ENCODE measurements around the gene CCDC192.

DNA sequence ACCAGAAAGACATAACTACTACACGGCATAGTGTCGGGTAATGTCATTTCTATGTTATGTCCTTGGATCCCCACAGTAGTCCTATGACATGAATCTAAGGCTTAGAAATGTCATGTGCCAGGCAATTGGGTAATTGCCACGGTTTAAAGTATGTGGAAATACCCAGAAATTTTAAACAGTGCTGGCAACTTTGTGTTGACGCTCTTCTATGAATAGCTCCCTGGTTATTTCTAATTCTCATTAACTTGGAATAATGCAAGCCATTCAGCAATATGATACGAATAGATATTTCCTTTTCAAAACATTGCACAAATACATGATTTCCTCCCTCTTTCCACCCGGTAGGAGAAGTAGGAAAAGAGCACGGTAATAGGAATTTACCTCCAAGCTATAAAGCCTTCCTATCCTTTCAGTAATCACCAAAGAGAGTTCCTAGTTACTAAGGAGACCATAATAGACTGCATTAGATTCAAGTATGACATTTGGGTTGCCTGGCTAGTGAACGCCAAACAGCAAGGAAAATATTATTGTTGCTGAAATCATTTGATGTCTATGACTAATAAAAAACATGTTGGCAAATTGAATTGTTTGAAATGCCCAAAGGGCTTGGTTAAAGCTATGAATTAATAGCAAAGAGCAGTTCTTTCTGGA is 168.4 kb downstream of the CCDC192 start:
- TF ChIP-seq OSR1 (CRISPR knock-in tag; IDR thresholded peaks at IDR 0.05) = no peak
- TF ChIP-seq BACH2 (CRISPR knock-in tag; IDR thresholded peaks at IDR 0.05; ENCODE audit: borderline replicate concordance) = no peak
- no peak for TF ChIP-seq TCF4 (CRISPR knock-in tag; IDR thresholded peaks at IDR 0.05; ENCODE audit: borderline replicate concordance)
- TF ChIP-seq, protein P1, sequence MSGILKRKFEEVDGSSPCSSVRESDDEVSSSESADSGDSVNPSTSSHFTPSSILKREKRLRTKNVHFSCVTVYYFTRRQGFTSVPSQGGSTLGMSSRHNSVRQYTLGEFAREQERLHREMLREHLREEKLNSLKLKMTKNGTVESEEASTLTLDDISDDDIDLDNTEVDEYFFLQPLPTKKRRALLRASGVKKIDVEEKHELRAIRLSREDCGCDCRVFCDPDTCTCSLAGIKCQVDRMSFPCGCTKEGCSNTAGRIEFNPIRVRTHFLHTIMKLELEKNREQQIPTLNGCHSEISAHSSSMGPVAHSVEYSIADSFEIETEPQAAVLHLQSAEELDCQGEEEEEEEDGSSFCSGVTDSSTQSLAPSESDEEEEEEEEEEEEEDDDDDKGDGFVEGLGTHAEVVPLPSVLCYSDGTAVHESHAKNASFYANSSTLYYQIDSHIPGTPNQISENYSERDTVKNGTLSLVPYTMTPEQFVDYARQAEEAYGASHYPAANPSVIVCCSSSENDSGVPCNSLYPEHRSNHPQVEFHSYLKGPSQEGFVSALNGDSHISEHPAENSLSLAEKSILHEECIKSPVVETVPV (CRISPR knock-in tag; IDR thresholded peaks at IDR 0.05) = no peak
- no peak for TF ChIP-seq ARNTL (CRISPR knock-in tag; IDR thresholded peaks at IDR 0.05; ENCODE audit: borderline replicate concordance, low read depth)
- TF ChIP-seq ZNF8 (CRISPR knock-in tag; IDR thresholded peaks at IDR 0.05) = no peak
- TF ChIP-seq CSDC2 (CRISPR knock-in tag; IDR thresholded peaks at IDR 0.05) = no peak
- TF ChIP-seq, protein P2, sequence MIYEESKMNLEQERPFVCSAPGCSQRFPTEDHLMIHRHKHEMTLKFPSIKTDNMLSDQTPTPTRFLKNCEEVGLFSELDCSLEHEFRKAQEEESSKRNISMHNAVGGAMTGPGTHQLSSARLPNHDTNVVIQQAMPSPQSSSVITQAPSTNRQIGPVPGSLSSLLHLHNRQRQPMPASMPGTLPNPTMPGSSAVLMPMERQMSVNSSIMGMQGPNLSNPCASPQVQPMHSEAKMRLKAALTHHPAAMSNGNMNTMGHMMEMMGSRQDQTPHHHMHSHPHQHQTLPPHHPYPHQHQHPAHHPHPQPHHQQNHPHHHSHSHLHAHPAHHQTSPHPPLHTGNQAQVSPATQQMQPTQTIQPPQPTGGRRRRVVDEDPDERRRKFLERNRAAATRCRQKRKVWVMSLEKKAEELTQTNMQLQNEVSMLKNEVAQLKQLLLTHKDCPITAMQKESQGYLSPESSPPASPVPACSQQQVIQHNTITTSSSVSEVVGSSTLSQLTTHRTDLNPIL (CRISPR knock-in tag; IDR thresholded peaks at IDR 0.05; ENCODE audit: low read depth) = no peak
- TF ChIP-seq ZNF565 (CRISPR knock-in tag; conservative IDR thresholded peaks at IDR 0.05; ENCODE audit: low read depth) = no peak
- TF ChIP-seq, protein P3, sequence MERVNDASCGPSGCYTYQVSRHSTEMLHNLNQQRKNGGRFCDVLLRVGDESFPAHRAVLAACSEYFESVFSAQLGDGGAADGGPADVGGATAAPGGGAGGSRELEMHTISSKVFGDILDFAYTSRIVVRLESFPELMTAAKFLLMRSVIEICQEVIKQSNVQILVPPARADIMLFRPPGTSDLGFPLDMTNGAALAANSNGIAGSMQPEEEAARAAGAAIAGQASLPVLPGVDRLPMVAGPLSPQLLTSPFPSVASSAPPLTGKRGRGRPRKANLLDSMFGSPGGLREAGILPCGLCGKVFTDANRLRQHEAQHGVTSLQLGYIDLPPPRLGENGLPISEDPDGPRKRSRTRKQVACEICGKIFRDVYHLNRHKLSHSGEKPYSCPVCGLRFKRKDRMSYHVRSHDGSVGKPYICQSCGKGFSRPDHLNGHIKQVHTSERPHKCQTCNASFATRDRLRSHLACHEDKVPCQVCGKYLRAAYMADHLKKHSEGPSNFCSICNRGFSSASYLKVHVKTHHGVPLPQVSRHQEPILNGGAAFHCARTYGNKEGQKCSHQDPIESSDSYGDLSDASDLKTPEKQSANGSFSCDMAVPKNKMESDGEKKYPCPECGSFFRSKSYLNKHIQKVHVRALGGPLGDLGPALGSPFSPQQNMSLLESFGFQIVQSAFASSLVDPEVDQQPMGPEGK (CRISPR knock-in tag; IDR thresholded peaks at IDR 0.05; ENCODE audit: borderline replicate concordance) = no peak
- TF ChIP-seq, protein P4, sequence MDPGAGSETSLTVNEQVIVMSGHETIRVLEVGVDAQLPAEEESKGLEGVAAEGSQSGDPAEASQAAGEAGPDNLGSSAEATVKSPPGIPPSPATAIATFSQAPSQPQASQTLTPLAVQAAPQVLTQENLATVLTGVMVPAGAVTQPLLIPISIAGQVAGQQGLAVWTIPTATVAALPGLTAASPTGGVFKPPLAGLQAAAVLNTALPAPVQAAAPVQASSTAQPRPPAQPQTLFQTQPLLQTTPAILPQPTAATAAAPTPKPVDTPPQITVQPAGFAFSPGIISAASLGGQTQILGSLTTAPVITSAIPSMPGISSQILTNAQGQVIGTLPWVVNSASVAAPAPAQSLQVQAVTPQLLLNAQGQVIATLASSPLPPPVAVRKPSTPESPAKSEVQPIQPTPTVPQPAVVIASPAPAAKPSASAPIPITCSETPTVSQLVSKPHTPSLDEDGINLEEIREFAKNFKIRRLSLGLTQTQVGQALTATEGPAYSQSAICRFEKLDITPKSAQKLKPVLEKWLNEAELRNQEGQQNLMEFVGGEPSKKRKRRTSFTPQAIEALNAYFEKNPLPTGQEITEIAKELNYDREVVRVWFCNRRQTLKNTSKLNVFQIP (CRISPR knock-in tag; IDR thresholded peaks at IDR 0.05; ENCODE audit: borderline replicate concordance, low read depth) = no peak
- no peak for TF ChIP-seq RARB (CRISPR knock-in tag; IDR thresholded peaks at IDR 0.05)
- no peak for TF ChIP-seq ZFP3 (CRISPR knock-in tag; IDR thresholded peaks at IDR 0.05)

Data from SK-N-SH treated with all-trans-retinoic acid at 6 μM for 48 hours (cell line).